Frontal cortex (tissue), 4 donors: ENCODE measurements around the gene TPK1. TPM values are rescaled to one million over a fixed set of nuclear protein-coding genes. Genes with fewer than 3 reads are reported as not detected.
A peak's percentile ranks its signal among the peaks of the same experiment; 100 is the strongest.

Experiments used
- DNase-seq, 2 donors: peaks; one replicate each; pipeline ENCODE4 v3.0.0; 2012; ENCODE audit warnings: low spot score in 2 of 2
- FAIRE-seq: peaks from 2 replicates; lab custom pipeline; 2012; peaks lifted over from hg19 to GRCh38; lab: Jason Lieb, UNC
- total RNA-seq: library from RNA; depleted of rRNA; stranded (reverse); fragments of >200 nt; gene quantifications from one replicate; pipeline ENCODE4 v1.2.3, GENCODE V29; 2014
- donor health status: control.
- donor health status: control.
- donor health status: control.

TPK1 gene
- total RNA-seq, 1 donor from 2014 or later = 7.3 TPM

DNA sequence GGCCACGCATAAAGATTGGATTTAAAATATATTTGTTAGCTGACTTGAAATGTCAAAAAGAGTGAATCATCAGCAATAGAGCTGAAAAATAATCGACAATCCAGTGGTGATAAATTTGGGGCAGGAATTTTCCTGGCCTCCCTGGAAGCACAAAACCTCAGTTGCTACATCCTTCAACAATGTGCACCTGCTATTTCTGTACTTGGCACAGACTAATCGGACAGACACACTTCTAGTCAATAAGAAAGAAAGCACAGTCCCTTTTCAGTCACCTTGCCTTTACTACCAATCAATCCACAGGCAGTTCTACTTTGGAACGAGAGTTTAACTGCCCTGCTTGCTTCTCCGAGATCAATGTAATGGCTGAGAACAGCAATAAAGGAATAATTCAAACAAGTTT is 335.6 kb downstream of the TPK1 start:
- no peak for FAIRE-seq
- no peak for DNase-seq

DNA sequence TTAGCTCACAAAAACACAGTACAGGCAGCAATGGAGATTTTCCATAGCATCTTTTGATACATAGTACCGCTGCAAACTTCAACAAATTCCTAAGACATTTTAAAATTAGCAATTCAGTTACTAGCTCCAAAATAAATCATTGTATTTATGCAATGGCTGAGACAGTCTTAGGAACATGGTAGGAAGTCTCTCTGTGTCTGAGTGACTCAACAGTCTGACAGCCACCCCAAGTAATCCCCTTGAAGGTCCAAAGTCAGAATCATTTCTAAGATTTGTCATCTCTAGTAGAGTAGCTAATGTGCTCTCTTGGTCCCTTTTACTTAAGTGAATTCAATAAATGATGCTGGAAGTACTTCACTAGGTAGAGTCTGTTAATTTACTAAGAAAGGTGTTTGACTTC is 338.6 kb downstream of the TPK1 start:
- no peak for FAIRE-seq
- DNase-seq = no peak

DNA sequence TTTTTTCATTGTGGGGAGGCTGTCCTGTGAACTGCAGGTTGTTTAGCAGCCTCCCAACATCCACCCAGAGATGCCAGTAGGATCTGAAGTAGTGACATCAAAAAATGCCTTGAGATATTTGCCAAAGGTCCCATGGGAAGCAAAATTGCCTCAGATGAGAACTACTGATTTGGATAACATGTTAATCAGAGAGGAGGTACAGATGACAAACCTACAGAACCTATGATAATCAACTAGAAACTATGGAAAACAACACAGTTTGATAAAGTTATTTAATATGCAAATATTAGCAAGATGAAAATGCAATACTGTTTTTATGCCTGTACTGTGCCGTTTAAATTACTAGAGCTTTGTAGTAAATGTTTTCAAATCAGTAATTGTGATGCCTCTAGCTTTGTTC is 341.5 kb downstream of the TPK1 start:
- FAIRE-seq (no peak), DNase-seq (no peak)

DNA sequence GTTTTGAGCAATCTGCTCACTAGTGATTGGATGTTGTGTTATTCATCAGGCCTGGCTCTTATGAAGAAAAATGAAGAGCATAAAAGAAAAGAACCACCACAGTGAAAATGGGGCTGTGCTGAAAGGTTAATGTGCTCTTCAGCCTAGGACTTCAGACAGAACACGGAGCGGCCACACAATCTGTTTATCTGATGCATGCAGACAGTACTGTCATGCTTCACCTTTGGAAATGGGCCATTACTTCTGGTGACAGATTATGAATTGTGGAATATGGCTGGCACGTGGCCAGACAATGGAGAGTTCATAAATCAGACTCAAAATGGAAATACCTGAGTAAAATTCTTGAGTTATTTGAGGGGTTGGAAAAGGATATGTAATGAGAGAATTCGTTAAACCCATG is 346.3 kb downstream of the TPK1 start:
- DNase-seq = no peak
- no peak for FAIRE-seq

DNA sequence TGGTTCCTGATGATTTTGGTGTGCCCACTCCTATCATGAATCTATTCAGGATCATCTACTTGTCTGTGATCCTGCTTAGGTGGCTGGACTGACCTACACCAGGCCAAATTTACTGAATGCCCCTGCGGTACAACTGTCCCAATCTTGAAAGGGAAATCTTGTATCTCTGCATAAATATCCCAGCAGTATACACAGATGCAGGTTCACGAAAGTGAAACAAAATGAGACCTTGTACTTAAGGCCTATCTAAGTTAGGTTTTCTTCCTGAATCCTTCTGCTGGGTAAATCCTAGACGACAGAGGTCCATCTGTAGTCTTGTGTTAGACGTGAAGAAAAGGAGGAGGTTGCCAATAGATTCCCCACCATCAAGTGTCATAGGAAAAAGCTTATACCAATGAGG is 346.9 kb downstream of the TPK1 start:
- DNase-seq (no peak), FAIRE-seq (no peak)

DNA sequence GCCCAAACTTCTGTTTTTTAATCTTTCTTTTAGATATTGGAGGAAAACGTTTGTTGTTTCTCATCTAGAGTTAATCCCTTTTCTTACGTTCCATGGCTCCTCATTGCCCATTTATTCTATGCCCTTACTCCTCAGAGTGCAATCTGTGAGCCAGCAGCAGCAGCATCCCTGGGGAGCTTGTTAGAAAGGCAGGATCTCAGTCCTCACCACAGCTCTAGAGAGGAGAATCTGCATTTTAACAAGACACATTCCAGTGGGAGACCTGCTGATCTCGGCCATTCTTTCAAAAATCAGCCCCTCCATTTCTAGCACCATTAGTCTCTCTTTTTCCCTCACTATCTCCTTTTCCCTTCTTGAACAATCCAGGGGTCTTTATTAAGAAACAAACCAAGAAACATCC is 348.0 kb downstream of the TPK1 start:
- no peak for FAIRE-seq
- DNase-seq = no peak

DNA sequence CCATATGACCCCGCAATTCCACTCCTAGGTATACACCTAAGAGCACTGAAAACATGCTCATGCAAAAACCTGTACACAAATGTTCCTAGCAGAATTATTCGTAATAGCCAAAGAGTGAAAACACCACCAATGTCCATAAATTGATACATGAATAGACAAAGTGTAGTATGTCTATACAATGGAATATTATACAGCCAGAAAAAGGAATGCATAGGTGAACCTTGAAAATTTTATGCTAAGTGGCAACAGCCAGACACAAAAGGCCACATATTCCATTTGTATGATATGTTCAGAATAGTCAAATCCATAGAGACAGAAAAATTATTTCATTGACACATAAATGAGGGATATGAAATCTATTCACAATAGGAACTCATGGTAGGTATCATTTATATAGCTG is 351.4 kb downstream of the TPK1 start:
- no peak for DNase-seq
- no peak for FAIRE-seq

DNA sequence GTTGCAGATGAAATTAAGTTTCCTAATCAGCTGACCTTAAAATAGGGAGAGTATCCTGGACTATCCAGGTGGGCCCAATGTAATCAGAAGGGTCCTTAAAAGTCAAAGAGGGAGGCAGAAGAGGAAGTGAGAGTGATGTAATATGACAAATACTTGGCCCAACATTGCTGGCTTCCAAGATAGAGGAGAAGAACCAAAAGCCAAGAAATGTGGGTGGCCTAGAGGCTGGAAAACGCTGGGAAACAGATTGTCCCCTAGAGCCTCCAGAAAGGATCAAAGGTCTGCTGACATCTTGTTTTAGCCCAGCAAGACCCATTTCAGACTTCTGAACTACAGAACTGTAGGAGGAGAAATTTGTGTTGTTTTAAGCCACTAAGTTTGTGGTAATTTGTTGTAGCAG is 352.7 kb downstream of the TPK1 start:
- FAIRE-seq (no peak), DNase-seq (no peak)

DNA sequence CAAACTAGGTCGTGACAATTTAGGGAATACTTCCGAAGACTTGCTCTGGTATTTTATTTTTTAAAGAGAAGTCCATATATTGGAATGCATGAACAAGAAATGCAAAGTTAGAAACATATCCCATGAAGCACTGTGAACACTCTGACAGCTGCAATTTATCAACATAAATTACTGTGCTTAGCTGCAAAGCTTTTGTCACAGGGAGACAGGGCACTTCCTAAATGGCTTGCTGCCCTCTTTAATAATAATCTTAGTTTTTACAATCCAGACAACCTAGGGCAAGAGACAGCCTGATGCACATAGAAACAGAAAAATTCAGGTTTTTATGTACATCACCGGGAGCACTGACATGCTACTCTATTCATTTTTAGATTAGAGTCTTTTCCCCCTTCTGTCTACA is 354.0 kb downstream of the TPK1 start:
- no peak for FAIRE-seq
- no peak for DNase-seq

DNA sequence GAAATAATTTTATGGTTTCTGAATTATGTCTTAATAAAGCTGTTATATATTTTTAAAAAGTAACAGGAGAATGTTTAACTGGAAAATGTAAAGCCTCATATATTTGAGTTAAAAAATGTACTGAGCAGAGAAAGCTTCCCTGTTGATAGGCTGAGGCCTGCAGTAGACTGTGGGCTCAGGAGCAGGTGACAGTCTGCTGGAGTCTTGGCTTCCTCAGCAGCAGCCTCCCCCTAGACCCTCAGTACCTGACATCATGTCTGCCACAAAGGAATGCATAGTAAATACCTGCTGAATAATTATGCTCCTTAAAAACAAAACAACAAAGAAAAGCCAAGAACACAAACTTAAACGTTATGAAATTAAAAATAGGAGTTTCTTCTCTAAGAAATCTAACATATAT is 358.5 kb downstream of the TPK1 start:
- FAIRE-seq (no peak), DNase-seq (no peak)

DNA sequence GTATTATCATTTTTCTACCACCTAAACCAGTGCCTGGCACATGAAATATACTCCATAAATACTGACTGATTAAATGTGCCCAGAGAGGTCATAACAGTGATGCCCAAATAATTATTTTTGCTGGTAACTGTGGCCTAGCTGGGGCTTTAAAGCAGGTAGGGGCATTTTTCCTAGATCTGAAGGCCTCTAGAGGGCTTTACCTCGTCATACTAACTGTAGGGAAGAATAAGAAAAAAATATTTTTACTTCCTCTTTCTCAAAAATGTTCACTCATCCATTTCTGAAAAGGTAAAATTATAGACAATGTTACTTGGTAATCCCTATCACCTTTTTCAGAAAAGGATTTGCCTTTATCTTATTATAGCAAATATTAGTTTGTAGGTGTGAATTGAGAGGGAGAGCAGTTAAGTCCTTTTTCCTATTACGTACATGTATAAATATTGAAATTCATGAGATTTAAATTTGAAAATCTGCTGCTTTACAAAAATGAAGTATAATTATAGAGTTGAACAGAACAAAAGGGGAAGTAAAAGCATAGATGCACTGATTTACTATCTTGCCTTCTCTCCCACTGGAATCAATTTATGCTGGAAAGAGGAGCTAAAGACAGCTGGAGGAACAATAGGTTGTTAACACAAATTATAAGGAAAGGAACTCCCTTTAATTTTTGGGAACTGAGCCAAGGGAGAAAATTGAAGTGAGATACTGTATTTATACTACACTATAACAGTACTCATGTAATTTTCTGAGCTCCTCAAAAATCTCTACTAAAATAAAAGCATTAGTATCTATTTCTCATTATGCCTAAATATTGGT is 360.8 kb downstream of the TPK1 start:
- FAIRE-seq (no peak), DNase-seq (no peak)

DNA sequence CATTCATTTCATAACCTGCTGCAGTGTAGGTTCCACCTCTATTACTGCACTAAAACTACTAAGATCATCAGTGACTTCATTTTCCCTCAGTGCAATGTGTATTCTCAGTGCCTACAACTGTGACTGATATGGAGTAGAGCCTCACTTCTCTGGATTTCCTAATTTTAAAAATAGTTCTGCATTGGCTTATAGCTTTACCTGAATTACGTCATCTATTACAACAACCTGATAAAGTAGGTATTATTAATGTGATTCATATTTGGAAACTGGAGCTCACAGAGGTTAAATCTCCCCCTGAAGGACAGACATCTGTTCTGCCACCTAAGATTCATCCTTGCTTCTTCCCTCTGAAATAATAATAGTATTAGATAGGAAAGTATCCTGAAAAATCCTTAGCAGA is 361.5 kb downstream of the TPK1 start:
- no peak for FAIRE-seq
- DNase-seq = no peak

DNA sequence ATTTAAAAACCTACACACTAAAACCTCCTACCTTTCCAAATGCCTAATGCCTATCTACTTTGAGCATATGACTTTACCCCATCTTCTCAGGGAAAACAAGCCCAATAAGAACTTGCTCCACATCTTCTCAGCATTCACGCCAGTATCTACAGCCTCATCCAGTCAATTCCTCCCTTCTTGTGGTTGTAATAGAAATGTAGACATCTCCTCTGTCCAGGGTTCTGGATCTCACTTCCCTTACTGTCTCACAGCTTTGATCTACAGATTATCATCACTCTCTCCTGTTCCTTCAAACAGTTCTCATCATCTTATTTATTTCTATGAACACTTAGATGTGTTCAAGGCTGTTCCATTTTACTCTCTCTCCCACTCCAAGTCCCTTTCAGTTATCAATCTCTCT is 361.9 kb downstream of the TPK1 start:
- no peak for FAIRE-seq
- DNase-seq = no peak

DNA sequence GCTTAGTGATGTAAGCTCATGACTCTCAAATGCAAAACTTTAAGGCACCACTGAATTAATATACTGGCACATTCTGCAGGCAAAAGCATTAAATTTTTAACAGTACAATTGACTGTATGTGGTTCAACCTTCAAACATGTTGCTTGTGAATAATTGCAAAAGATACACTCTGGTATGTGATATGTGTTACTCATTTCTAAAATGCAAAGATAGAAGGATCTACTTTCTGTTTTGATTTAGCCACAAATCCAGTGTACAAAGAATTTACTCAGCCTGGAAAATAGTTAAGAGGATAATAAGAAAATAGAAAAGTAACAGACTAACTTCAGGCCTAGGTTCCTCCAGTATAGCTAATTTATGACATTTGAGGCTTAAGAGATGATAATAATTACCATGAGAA is 365.8 kb downstream of the TPK1 start:
- FAIRE-seq = no peak
- no peak for DNase-seq

DNA sequence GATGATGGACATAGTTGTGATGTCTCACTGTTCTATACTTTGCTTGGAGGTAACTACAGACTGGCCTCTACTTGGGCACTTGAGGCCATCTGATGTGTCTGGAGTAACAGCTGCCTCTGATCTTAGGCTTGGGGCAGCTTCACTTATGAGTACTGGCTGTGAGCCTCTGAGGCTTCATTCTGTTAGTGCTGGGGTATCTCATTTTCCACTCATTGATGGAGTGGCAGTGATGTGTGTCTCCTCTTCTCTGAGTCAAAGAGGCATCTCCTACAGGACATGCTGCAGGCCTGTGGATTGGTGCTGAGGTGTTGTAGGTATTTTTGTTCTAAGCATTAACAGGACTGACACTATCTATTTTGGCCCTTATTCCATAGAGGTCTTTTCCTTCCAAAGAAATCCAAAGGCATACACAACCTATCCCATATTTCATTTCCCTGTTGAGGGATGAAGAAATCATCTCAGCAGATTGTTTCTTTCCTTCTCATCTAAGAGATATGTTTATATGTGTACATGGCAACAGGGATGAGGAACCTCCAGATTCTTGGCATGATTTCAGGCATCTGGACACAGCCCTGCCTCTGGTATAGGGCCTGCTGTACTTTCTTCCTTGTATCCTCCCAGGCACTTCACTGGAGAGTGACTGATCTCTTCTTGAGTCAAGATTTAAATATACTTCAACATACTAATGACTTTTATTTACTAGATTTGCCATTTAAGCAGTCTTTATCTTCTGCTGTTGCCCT is 366.7 kb downstream of the TPK1 start:
- FAIRE-seq = no peak
- DNase-seq = no peak

DNA sequence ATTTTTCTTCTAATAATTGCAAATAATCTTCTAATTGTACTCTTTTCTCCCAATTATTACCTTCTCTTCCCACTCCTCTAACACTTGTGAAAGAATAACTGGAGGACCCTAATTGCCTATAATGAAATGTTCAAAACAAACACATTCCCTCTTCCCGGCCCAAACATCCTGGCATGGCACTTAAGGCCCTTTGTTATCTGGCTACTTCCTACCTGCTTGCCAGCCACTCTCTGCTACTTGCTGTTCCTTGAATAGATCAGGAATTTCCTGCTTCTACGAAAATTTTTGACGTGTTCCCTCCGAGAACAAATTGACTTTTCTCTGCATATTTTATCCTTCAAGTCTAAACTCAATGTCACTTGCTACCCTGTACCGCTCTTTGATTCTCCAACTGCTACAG is 376.2 kb downstream of the TPK1 start:
- DNase-seq (no peak), FAIRE-seq (no peak)

DNA sequence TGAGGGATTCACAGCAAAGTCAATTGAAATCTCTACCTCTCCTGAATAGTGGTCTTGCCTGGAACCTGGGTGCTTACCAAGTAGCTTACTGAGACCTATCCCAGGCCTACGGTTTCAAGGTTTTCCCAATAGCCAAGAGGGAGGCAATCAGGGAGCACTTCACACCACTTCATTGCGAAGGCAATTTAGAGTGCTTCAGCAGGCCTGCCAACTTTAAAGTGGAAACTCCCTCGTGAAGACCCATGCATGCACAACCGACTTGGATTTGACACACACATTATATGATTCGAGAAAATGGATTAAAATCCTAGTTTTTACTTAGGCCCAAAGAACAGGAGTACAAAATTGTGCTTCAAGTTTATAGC is 380.8 kb downstream of the TPK1 start:
- no peak for FAIRE-seq

DNA sequence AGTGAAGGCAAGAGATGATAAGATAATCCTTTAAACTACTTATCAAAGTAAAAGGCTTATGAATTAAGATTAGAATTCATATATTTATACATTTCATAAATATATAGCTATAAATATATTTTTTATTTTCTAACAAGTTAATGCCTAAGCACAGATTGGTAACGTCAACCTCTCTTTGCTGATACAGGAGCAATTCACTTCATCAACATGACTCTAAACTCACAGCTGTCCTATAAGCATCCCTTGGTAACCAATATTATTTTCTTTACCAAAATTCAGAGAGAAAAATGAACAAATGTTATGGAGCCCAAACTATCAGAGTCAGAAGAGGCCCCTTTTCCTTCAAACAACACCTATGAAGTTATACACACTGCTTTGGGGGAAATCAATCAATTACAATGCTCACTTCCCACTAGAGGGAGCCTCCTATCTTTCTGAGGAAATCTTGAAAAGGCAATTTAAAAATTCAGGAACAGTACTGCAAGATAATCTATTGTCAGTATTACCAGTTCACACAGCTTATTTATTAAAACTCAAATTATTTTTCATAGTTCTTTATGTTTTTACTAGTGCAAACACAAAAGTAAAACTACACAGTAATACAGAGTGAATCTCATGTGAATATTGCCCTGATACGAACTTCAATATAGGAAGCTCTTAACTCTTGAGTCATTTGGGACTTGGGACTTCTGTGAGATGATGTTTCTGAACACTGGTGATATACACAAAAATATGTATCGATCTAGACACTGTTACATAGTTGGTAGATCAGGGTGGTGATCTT is 381.4 kb downstream of the TPK1 start:
- DNase-seq (peak in 1 of 2 donors; percentile 11), FAIRE-seq (no peak)

More for the DNA sequence above, 380.8 kb downstream of the TPK1 start:
- DNase-seq = no peak

DNA sequence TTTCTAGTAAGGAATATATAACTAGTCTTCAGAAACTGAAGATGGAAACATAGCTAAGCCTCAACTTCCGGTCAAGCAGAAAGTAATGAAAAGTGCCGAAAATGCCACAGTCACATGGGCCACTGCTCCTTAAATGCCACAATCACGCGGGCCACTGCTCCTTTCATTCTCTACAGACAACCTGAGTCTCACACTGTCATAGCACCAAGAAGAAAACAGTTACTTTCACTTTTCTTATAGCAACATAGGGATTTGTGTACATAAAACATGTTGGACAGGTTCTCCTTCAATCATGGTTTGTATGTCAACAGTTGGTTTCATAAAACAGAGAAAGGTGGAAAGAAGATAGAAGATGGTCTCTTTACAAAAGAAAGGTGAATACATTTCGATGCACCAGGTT is 383.8 kb downstream of the TPK1 start:
- DNase-seq (no peak), FAIRE-seq (no peak)

DNA sequence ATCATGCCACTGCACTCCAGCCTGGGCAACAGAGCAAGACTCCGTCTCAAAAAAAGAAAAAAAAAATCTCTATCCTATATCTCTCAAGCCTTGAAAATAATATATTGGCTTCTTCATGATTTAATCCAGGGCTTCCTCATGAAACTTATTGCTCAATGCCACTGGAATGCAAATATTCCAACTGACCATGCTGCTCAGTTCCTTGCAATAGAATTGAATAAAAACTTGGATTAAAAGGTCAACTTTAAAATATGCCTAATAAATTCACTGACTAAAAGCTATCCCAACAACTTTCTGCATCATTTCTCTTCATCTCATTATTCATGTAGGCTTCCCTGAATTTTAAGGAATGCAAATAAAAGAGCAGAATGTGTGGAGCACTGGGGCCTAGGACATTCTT is 390.3 kb downstream of the TPK1 start:
- DNase-seq = no peak
- no peak for FAIRE-seq

DNA sequence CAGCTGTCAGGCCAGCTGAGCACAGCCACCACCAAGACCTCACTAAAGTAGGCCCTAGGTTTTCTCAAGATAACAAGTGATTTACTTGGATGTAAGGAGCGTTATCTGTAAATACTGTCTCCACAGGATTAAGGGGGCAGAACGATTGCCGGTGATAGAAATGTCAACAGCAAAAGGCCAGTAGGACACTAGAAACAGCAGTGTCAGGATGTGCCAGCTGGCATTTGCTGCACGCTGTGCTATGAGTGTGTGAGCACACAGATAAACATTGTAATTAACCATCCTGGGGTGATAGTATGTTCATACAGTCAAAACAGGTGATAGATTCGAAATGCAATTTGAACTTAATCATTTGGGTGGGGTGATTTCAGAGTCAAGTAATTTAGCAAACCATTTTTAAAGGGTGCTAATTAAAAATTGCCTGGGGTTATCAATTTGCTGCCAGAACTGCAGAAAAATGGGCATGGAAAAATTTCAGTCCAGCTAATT is 396.1 kb downstream of the TPK1 start:
- FAIRE-seq (no peak), DNase-seq (no peak)
